Measurements from ENCODE around the gene ATRIP. TPM values are rescaled to one million over a fixed set of nuclear protein-coding genes. Genes with fewer than 3 reads are reported as not detected.

ATRIP gene
- total and polyA plus RNA-seq, 2 experiments from 2014 or later, result 4.3 to 4.5 TPM

DNA sequence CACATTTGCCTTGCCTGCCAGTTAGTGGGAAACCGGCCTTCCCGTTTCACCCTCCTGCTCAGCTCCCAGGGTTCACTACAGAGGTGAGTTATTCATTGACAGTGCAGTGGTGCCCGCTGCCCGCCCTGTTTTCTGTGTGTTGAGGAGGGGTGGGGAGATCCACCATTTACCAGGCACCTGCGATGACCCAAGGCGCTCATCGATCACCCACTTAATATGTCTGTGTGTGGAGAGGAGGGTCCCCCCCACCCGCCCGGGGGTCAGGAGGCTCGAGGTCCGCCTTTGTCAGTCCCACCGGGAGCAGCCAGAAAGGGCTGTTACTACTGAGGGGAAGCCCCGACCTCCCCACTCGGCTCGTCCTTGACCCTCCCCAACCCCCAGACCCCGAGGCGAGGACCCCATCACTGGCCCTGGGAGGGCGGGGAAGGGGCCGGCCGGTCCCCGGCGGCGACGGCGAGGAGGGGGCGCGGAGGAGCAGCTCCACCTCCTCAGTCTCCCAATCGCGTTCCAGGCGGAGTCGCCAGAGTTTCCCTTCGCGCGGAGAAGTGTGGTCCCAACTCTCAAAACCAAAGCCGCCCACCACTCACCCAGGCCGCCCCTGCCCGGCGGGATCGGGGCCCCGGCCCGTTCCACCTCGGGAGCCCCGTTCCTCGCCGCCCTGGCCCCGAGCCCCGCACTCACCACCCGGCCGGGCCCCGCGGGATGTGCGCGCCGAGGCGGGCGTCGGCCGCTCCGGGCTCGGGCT is 17.8 kb upstream of the ATRIP start:
- no peaks in the 10 kb centered on the region for H3K27me3 ChIP-seq
- H3K9me3 ChIP-seq (ENCODE audit: low read depth), result no peaks in the 10 kb centered on the region
- peak overlapping the region; percentile 96 for H3K27ac ChIP-seq
- peaks cover 82% of the 10 kb centered on the region for H3K79me2 ChIP-seq
- peak overlapping the region; percentile 7 for H2AFZ ChIP-seq
- H3K4me3 ChIP-seq, result peak overlapping the region; percentile 96
- peaks cover 40% of the 10 kb centered on the region for H4K20me1 ChIP-seq (ENCODE audit: insufficient read depth, poor library complexity, severe bottlenecking)
- DNase-seq (ENCODE audit: low spot score), result peak; percentile 80
- H3K4me1 ChIP-seq (ENCODE audit: insufficient read depth), result peaks cover 71% of the 10 kb centered on the region
- H3K4me2 ChIP-seq, result peak overlapping the region; percentile 97
- under 1% methylated on average over 25 of the region's 60 CpGs for WGBS (ENCODE audit: low lambda C conversion rate, missing lambda C conversion rate)
- H3K36me3 ChIP-seq (replicated peaks; ENCODE audit: insufficient read depth, low read depth), result no peaks in the 10 kb centered on the region
- H3K9me2 ChIP-seq (replicated peaks; ENCODE audit: insufficient read depth), result no peaks in the 10 kb centered on the region
- TF ChIP-seq EZH2 (IDR thresholded peaks at IDR 0.05; ENCODE audit: borderline replicate concordance) (no peak), EZH2phosphoT487 (IDR thresholded peaks at IDR 0.05; ENCODE audit: low read depth, severe bottlenecking, unreplicated experiment) (no peak)
- TF ChIP-seq, protein P1, sequence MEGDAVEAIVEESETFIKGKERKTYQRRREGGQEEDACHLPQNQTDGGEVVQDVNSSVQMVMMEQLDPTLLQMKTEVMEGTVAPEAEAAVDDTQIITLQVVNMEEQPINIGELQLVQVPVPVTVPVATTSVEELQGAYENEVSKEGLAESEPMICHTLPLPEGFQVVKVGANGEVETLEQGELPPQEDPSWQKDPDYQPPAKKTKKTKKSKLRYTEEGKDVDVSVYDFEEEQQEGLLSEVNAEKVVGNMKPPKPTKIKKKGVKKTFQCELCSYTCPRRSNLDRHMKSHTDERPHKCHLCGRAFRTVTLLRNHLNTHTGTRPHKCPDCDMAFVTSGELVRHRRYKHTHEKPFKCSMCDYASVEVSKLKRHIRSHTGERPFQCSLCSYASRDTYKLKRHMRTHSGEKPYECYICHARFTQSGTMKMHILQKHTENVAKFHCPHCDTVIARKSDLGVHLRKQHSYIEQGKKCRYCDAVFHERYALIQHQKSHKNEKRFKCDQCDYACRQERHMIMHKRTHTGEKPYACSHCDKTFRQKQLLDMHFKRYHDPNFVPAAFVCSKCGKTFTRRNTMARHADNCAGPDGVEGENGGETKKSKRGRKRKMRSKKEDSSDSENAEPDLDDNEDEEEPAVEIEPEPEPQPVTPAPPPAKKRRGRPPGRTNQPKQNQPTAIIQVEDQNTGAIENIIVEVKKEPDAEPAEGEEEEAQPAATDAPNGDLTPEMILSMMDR (IDR thresholded peaks at IDR 0.05; ENCODE audit: poor library complexity), result no peak

DNA sequence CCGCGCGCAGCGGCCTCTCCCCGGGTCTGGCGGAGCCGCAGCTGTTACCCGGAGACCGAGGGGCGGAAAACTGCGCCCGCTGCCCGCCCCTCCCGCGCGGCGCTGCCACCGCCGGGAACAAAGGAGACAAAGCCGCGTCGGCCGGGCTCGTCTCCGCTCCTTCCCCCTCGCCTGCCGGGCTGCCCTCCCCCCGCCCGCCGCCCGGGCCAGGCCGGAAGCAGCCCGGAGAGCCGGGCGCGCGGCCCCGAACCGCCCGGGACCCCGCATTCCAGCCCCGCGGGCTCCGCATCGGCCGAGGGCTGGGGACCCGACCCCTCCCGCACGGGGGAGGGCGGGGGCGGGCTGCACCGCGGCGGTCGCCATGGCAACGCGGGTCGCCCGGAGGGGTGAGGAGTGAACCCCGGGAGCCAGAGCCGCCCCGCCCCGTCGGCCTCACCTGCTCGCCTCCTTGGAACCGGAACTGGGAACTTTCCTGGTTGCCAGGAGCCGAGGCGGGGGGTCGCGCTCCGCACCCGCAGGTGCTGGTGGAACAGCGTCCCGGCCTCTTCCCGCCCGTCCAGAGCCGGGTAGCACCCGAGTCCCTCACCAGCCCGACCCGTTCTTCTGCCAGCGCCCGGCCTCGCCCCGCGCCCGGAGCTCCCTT is 17.1 kb upstream of the ATRIP start:
- Histone ChIP-seq H3K36me3 (replicated peaks; ENCODE audit: insufficient read depth, low read depth) (no peaks in the 10 kb centered on the region), H3K4me2 (peak overlapping the region; percentile 97), H3K27ac (peak overlapping the region; percentile 96), H3K79me2 (peaks cover 76% of the 10 kb centered on the region), H4K20me1 (ENCODE audit: insufficient read depth, poor library complexity, severe bottlenecking) (peaks cover 35% of the 10 kb centered on the region), H3K4me3 (peak overlapping the region; percentile 96), H3K9me2 (replicated peaks; ENCODE audit: insufficient read depth) (no peaks in the 10 kb centered on the region), H3K4me1 (ENCODE audit: insufficient read depth) (peaks cover 76% of the 10 kb centered on the region), H3K9me3 (ENCODE audit: low read depth) (no peaks in the 10 kb centered on the region), H3K27me3 (no peaks in the 10 kb centered on the region), H2AFZ (peak overlapping the region; percentile 7)
- TF ChIP-seq EZH2phosphoT487 (IDR thresholded peaks at IDR 0.05; ENCODE audit: low read depth, severe bottlenecking, unreplicated experiment) (no peak), EZH2 (IDR thresholded peaks at IDR 0.05; ENCODE audit: borderline replicate concordance) (no peak)
- TF ChIP-seq, protein P1 (IDR thresholded peaks at IDR 0.05; ENCODE audit: poor library complexity), result no peak
- peak; percentile 88 for DNase-seq (ENCODE audit: low spot score)
- WGBS (ENCODE audit: low lambda C conversion rate, missing lambda C conversion rate), result 3% methylated on average over 11 of the region's 86 CpGs

DNA sequence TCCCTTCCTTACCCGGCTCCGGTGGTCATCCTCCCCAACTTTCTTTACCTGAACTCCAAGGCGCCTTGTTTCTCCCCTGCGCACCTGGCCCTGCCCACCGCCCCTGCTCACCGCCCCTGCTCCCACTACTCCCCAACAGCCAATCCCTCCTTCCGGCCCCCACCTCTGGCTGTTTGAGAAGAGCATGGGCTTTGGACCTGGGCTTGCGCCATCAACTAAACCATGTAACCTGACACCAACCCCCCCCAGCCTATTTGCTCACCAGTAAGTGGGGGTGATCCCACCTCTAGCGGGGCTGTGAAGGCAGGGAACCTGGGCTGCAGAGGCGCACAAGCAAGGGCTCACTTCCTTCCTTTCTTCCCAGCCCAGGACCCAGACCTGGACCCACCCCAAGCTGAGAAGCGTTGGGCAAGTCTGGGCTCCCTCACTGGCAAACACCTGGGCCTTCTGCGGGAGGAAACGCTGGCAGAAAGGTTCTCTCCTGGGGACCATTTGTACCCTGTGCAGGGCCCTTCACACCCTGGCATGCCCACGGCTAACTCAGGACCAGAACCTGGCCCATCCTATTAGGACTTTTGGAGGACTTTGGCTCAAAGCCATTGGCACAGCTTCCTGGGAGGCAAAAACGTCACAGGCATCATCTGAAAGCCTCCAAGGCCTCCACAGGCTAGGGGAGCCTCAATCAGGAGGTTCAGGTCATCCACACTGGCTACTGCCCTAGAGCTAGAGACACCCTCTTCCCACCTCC is 16.4 kb upstream of the ATRIP start, which contains the start of gene PLXNB1:
Gene PLXNB1, minus strand, starts transcription at position 127 of the 748 bp plus-strand sequence. CDS start 5,475 bp downstream, outside the sequence.
- Histone ChIP-seq H3K4me2 (peak within 1 kb of the TSS; percentile 97), H3K9me3 (ENCODE audit: low read depth) (no peaks in the 10 kb centered on the region), H3K27me3 (no peaks in the 10 kb centered on the region), H4K20me1 (ENCODE audit: insufficient read depth, poor library complexity, severe bottlenecking) (peaks cover 28% of the 10 kb centered on the region), H3K9me2 (replicated peaks; ENCODE audit: insufficient read depth) (no peaks in the 10 kb centered on the region), H2AFZ (peak within 1 kb of the TSS; percentile 7), H3K4me3 (peak within 1 kb of the TSS; percentile 96), H3K36me3 (replicated peaks; ENCODE audit: insufficient read depth, low read depth) (no peaks in the 10 kb centered on the region), H3K79me2 (peaks cover 70% of the 10 kb centered on the region), H3K27ac (peak within 1 kb of the TSS; percentile 96), H3K4me1 (ENCODE audit: insufficient read depth) (peaks cover 79% of the 10 kb centered on the region)
- DNase-seq (ENCODE audit: low spot score), result peak; percentile 93
- TF ChIP-seq, protein P1 (IDR thresholded peaks at IDR 0.05; ENCODE audit: poor library complexity), result no peak
- no peak for TF ChIP-seq EZH2phosphoT487 (IDR thresholded peaks at IDR 0.05; ENCODE audit: low read depth, severe bottlenecking, unreplicated experiment)
- 10% methylated on average over 9 of the region's 15 CpGs for WGBS (ENCODE audit: low lambda C conversion rate, missing lambda C conversion rate)
